ENCODE results near the gene TCP11X2.
"Not testable (repeated sequence)": the region's sequence is repeated elsewhere in the genome, so short reads cannot be mapped to it uniquely, and the experiment has no call there.

Gene TCP11X2

GRCh38 chrX:102471762-102472220, at the start of gene TCP11X2:
Gene TCP11X2, minus strand, starts transcription at chrX:102471812.
- in situ Hi-C loops (cut with MboI; ENCODE audit: low sequenced_read_pairs) = not testable (repeated sequence)

GRCh38 chrX:102517326-102517725, 45.7 kb upstream of the TCP11X2 start:
- in situ Hi-C loops (cut with MboI; ENCODE audit: low sequenced_read_pairs) = no loop called here

- in situ Hi-C loops (cut with MboI; ENCODE audit: low sequenced_read_pairs) = no loop called here
Observed at GRCh38 chrX:102515975-102516941, 44.6 kb upstream of the TCP11X2 start, which contains the start of gene TMSB15A. Gene TMSB15A, minus strand, starts transcription at chrX:102516739.

- in situ Hi-C loops (cut with MboI; ENCODE audit: low sequenced_read_pairs) = no loop called here
Observed at GRCh38 chrX:102514536-102514935, 42.9 kb upstream of the TCP11X2 start.

- in situ Hi-C loops (cut with MboI; ENCODE audit: low sequenced_read_pairs) = no loop called here
Observed at GRCh38 chrX:102498732-102499131, 27.1 kb upstream of the TCP11X2 start.

- in situ Hi-C loops (cut with MboI; ENCODE audit: low sequenced_read_pairs) = no loop called here
Observed at GRCh38 chrX:102491766-102492165, 20.2 kb upstream of the TCP11X2 start.

- in situ Hi-C loops (cut with MboI; ENCODE audit: low sequenced_read_pairs) = not testable (repeated sequence)
Observed at GRCh38 chrX:102478765-102479164, 7.2 kb upstream of the TCP11X2 start.

- in situ Hi-C loops (cut with MboI; ENCODE audit: low sequenced_read_pairs) = not testable (repeated sequence)
Observed at GRCh38 chrX:102470215-102470614, 1.4 kb downstream of the TCP11X2 start.

- in situ Hi-C loops (cut with MboI; ENCODE audit: low sequenced_read_pairs) = not testable (repeated sequence)
Observed at GRCh38 chrX:102458615-102459014, 13.0 kb downstream of the TCP11X2 start.

GRCh38 chrX:102439908-102440307, 31.7 kb downstream of the TCP11X2 start, which contains the start of gene NXF2B:
Gene NXF2B, minus strand, starts transcription at chrX:102440008. Its CDS starts 59,972 bp downstream, at chrX:102380036.
- in situ Hi-C loops (cut with MboI; ENCODE audit: low sequenced_read_pairs) = not testable (repeated sequence)

- in situ Hi-C loops (cut with MboI; ENCODE audit: low sequenced_read_pairs) = not testable (repeated sequence)
Observed at GRCh38 chrX:102414493-102414892, 57.1 kb downstream of the TCP11X2 start.
